ENCODE measurements around the gene CCDC39. TPM values are rescaled to one million over a fixed set of nuclear protein-coding genes. Genes with fewer than 3 reads are reported as not detected.

Gene CCDC39
- total and polyA plus RNA-seq, 2 of the 8 experiments (the other 6 are each of a cell fraction or from before 2014, with no cell fraction given), result 0.12 to 0.80 TPM

GRCh38 chr3:180707896-180708295 lies 28.6 kb upstream of the CCDC39 start (continued):
- TF ChIP-seq CHD7 (IDR thresholded peaks at IDR 0.05; ENCODE audit: insufficient replicate concordance, low read length), result peak; percentile 81
- TF ChIP-seq MAFK (IDR thresholded peaks at IDR 0.05; ENCODE audit: low read depth, low read length), result peak; percentile 47; the same call in 1 of the 2 replicates
- no peak for TF ChIP-seq SIX5 (IDR thresholded peaks at IDR 0.05; ENCODE audit: low read depth, low read length)
- TF ChIP-seq TAF7 (optimal IDR thresholded peaks at IDR 0.05; ENCODE audit: borderline replicate concordance, low read depth, low read length), result no peak
